Small intestine (tissue), 16 donors: ENCODE measurements around the gene ABT1. TPM values are rescaled to one million over a fixed set of nuclear protein-coding genes. Genes with fewer than 3 reads are reported as not detected.
"Not testable (repeated sequence)": the region's sequence is repeated elsewhere in the genome, so short reads cannot be mapped to it uniquely, and the experiment has no call there.

Experiments
- DNase-seq, 2 donors: peaks; one replicate each; pipeline versions ENCODE4 v3.0.0 to v3.0.0-alpha.2; 2013
- FAIRE-seq: peaks from 2 replicates; lab custom pipeline; 2012; peaks lifted over from hg19 to GRCh38; lab: Jason Lieb, UNC
- H3K27ac ChIP-seq, 3 donors: one replicate each; pipeline ENCODE4 v1.5.1; 2013; ENCODE audit warnings: low read length in 2 of 3, mild to moderate bottlenecking in 2 of 3, control low read depth in 1 of 3, inconsistent platforms in 1 of 3, low read depth in 1 of 3, moderate library complexity in 1 of 3
- H3K27me3 ChIP-seq, 3 donors: one replicate each; pipeline ENCODE4 v1.6.1; 2013; ENCODE audit warnings: low read length in 3 of 3, inconsistent platforms in 1 of 3; ENCODE audit not compliant: control insufficient read depth in 3 of 3, insufficient read depth in 3 of 3
- H3K36me3 ChIP-seq, 3 donors: one replicate each; pipeline ENCODE4 v1.6.1; 2013; ENCODE audit warnings: low read length in 3 of 3, inconsistent platforms in 1 of 3, low read depth in 1 of 3, mild to moderate bottlenecking in 1 of 3, moderate library complexity in 1 of 3; ENCODE audit not compliant: control insufficient read depth in 3 of 3, insufficient read depth in 2 of 3
- H3K4me1 ChIP-seq, 3 donors: one replicate each; pipeline ENCODE4 v1.6.1; 2013; ENCODE audit warnings: low read length in 2 of 3, inconsistent platforms in 1 of 3, low read depth in 1 of 3, mild to moderate bottlenecking in 1 of 3, moderate library complexity in 1 of 3; ENCODE audit not compliant: control insufficient read depth in 3 of 3, insufficient read depth in 2 of 3
- H3K4me3 ChIP-seq, 3 donors: one replicate each; pipeline ENCODE4 v1.5.1; 2013; ENCODE audit warnings: low read length in 3 of 3, control low read depth in 1 of 3, inconsistent platforms in 1 of 3, low read depth in 1 of 3, mild to moderate bottlenecking in 1 of 3, moderate library complexity in 1 of 3
- H3K9me3 ChIP-seq, 2 donors: one replicate each; pipeline ENCODE4 v1.6.1; 2013; ENCODE audit warnings: low read depth in 1 of 2, low read length in 1 of 2; ENCODE audit not compliant: control insufficient read depth in 2 of 2, insufficient read depth in 1 of 2
- WGBS, 3 donors: extraction: QIAGEN DNeasy Blood & Tissue Kit; methylation state at CpG; one replicate each; pipeline ENCODE4 v1.1.7; 2013; 5-methylcytosine and 5-hydroxymethylcytosine counted together
- long read RNA-seq, 10 donors: transcript quantifications; one replicate each; lab custom pipeline, GENCODE V29; 2026
- polyA plus RNA-seq, 4 donors: library from polyadenylated mRNA; stranded (reverse) in 3 of 4; unstranded in 1 of 4; fragments of 200-250 nt in 3 of 4; fragments of 120-200 nt in 1 of 4; gene quantifications; one replicate each; pipeline versions ENCODE4 v1.2.1 to v1.2.3, GENCODE V29; 2013
- donor health status: healthy with polysubstance abuse.
- donor health status: control.
- donor health status: control.
- donor health status: Bipolar disorder and iron deficiency.
- donor health status: healthy.

Gene ABT1
- polyA plus RNA-seq = 10 to 100 TPM; 16.4 to 20.9 (median 17.8) TPM
- long read RNA-seq, donor 1, transcript ABT1-201 (3 exons, 2,949 nt) = major isoform, 37 of 37 reads
- long read RNA-seq, donor 1, partial matches to known transcripts = 0 of 37 reads
- long read RNA-seq, donor 1, other reads (novel, unspliced or antisense) = 0 of 37 reads
- long read RNA-seq, donor 2, transcript ABT1-201 (3 exons, 2,949 nt) = major isoform, 9 of 9 reads
- long read RNA-seq, donor 2, partial matches to known transcripts = 0 of 9 reads
- long read RNA-seq, donor 2, other reads (novel, unspliced or antisense) = 0 of 9 reads
- long read RNA-seq, donor 3, transcript ABT1-201 (3 exons, 2,949 nt) = major isoform, 10 of 10 reads
- long read RNA-seq, donor 3, partial matches to known transcripts = 0 of 10 reads
- long read RNA-seq, donor 3, other reads (novel, unspliced or antisense) = 0 of 10 reads
- long read RNA-seq, donor 4, partial matches to known transcripts = 0 of 1 reads
- long read RNA-seq, donor 4, other reads (novel, unspliced or antisense) = 0 of 1 reads
- long read RNA-seq, donor 5, partial matches to known transcripts = 0 of 4 reads
- long read RNA-seq, donor 5, other reads (novel, unspliced or antisense) = 0 of 4 reads
- long read RNA-seq, donor 6, transcript ABT1-201 (3 exons, 2,949 nt) = major isoform, 10 of 10 reads
- long read RNA-seq, donor 6, partial matches to known transcripts = 0 of 10 reads
- long read RNA-seq, donor 6, other reads (novel, unspliced or antisense) = 0 of 10 reads
- long read RNA-seq, donor 7, transcript ABT1-201 (3 exons, 2,949 nt) = major isoform, 19 of 19 reads
- long read RNA-seq, donor 7, partial matches to known transcripts = 0 of 19 reads
- long read RNA-seq, donor 7, other reads (novel, unspliced or antisense) = 0 of 19 reads
- long read RNA-seq, donor 8, transcript ABT1-201 (3 exons, 2,949 nt) = major isoform, 5 of 5 reads
- long read RNA-seq, donor 8, partial matches to known transcripts = 0 of 5 reads
- long read RNA-seq, donor 8, other reads (novel, unspliced or antisense) = 0 of 5 reads
- long read RNA-seq, donor 9, partial matches to known transcripts = 0 of 2 reads
- long read RNA-seq, donor 9, other reads (novel, unspliced or antisense) = 0 of 2 reads
- long read RNA-seq, donor 10, transcript ABT1-201 (3 exons, 2,949 nt) = major isoform, 25 of 25 reads
- long read RNA-seq, donor 10, partial matches to known transcripts = 0 of 25 reads
- long read RNA-seq, donor 10, other reads (novel, unspliced or antisense) = 0 of 25 reads

- WGBS, 3 donors = 0 to 1% (median 1%) methylated on average over 51 of the region's 51 CpGs
- peaks cover 2 to 6% (median 5%) of the 10 kb centered on the region in 3 donors for H3K4me1 ChIP-seq
- FAIRE-seq = no peak
- H3K27me3 ChIP-seq = peaks cover 0 to 23% (median 2%) of the 10 kb centered on the region in 3 donors
- peak; percentile 99 for DNase-seq
- peak within 1 kb of the TSS; percentile 75 to 98 (median 76) for H3K4me3 ChIP-seq
- H3K27ac ChIP-seq = peak within 1 kb of the TSS; percentile 82 to 95 (median 87)
- peaks cover 4 to 10% (median 7%) of the 10 kb centered on the region in 3 donors for H3K36me3 ChIP-seq
- H3K9me3 ChIP-seq = no peaks in the 10 kb centered on the region
Measured at GRCh38 chr6:26596579-26597388, at the start of gene ABT1. Gene ABT1, plus strand, starts transcription at chr6:26596953. Its CDS starts 30 bp downstream, at chr6:26596983.

- H3K9me3 ChIP-seq, H3K36me3 ChIP-seq, DNase-seq, FAIRE-seq, H3K4me3 ChIP-seq, H3K4me1 ChIP-seq, H3K27me3 ChIP-seq, H3K27ac ChIP-seq: not testable (repeated sequence)
- 93 to 96% (median 95%) methylated on average over 18 of the region's 18 CpGs for WGBS, 3 donors
Measured at GRCh38 chr6:26547363-26547762, 49.4 kb upstream of the ABT1 start.

- no peak for FAIRE-seq
- peak overlapping the region in 2 of 3 donors; percentile 8 to 58 for H3K27ac ChIP-seq
Measured at GRCh38 chr6:26550250-26550993, 46.3 kb upstream of the ABT1 start.

GRCh38 chr6:26552205-26552604, 44.5 kb upstream of the ABT1 start:
- no peaks in the 10 kb centered on the region for H3K36me3 ChIP-seq
- WGBS, 3 donors = 81 to 91% (median 89%) methylated on average over 10 of the region's 10 CpGs
- FAIRE-seq = no peak

More at GRCh38 chr6:26550250-26550993, 46.3 kb upstream of the ABT1 start:
- H3K9me3 ChIP-seq = no peaks in the 10 kb centered on the region
- 3 to 11% (median 6%) methylated on average over 41 to 42 of the region's 42 CpGs for WGBS, 3 donors
- peaks cover 2 to 12% (median 5%) of the 10 kb centered on the region in 3 donors for H3K4me1 ChIP-seq
- peak overlapping the region; percentile 40 to 66 (median 54) for H3K4me3 ChIP-seq
- DNase-seq = peak; percentile 56 to 84
- no peaks in the 10 kb centered on the region for H3K27me3 ChIP-seq
- no peaks in the 10 kb centered on the region for H3K36me3 ChIP-seq

GRCh38 chr6:26552640-26553188, 44.0 kb upstream of the ABT1 start:
- H3K4me1 ChIP-seq = peaks cover 2 to 12% (median 5%) of the 10 kb centered on the region in 3 donors
- H3K27me3 ChIP-seq = no peaks in the 10 kb centered on the region
- no peaks in the 10 kb centered on the region for H3K9me3 ChIP-seq
- no peak for DNase-seq
- H3K4me3 ChIP-seq = peak overlapping the region in 2 of 3 donors; percentile 22 to 43
- H3K36me3 ChIP-seq = no peaks in the 10 kb centered on the region
- no peak overlapping the region for H3K27ac ChIP-seq
- whole genome bisulfite sequencing, 3 donors = 33 to 44% (median 40%) methylated on average over 11 of the region's 11 CpGs
- FAIRE-seq = no peak

More at GRCh38 chr6:26552205-26552604, 44.5 kb upstream of the ABT1 start:
- Histone ChIP-seq H3K27me3 (no peaks in the 10 kb centered on the region), H3K9me3 (no peaks in the 10 kb centered on the region), H3K4me3 (no peak overlapping the region), H3K27ac (no peak overlapping the region), H3K4me1 (peaks cover 2 to 12% (median 5%) of the 10 kb centered on the region in 3 donors)
- DNase-seq = no peak

- Histone ChIP-seq H3K9me3 (no peaks in the 10 kb centered on the region), H3K36me3 (no peaks in the 10 kb centered on the region), H3K4me1 (peaks cover 2 to 12% (median 5%) of the 10 kb centered on the region in 3 donors), H3K4me3 (peak overlapping the region; percentile 22 to 51 (median 40)), H3K27me3 (no peaks in the 10 kb centered on the region), H3K27ac (peak overlapping the region in 1 of 3 donors; percentile 37)
- FAIRE-seq (no peak), DNase-seq (peak; percentile 74 to 83)
- 0 to 1% (median 0%) methylated on average over 13 of the region's 13 CpGs for WGBS, 3 donors
Measured at GRCh38 chr6:26553264-26553634, 43.5 kb upstream of the ABT1 start.
